Central memory CD8-positive, alpha-beta T cell (primary cell): Measurements from ENCODE around the gene HS3ST3A1.

ENCODE experiments used
- ATAC-seq: fragments of 150-1000 bp; cut with Tn5 transposase; replicated peaks from 2 replicates; pipeline ENCODE4 v1.10.0; 2022; ENCODE audit warnings: mild to moderate bottlenecking, moderate FRiP score, moderate number of reproducible peaks; ENCODE audit not compliant: poor library complexity, severe bottlenecking; ENCODE audit errors: extremely low read depth
- DNase-seq, 2 donors: peaks; one replicate each; pipeline ENCODE4 v3.0.0; 2021; ENCODE audit warnings: low spot score in 2 of 2
- H3K27ac Mint-ChIP-seq: one replicate; pipeline ENCODE4 v1.8.0; 2022; ENCODE audit warnings: low read depth, mild to moderate bottlenecking, moderate library complexity, mixed read lengths
- H3K27me3 Mint-ChIP-seq: one replicate; pipeline ENCODE4 v1.8.0; 2022; ENCODE audit warnings: mixed read lengths
- H3K36me3 Mint-ChIP-seq: one replicate; pipeline ENCODE4 v1.8.0; 2022; ENCODE audit warnings: mild to moderate bottlenecking, moderate library complexity, mixed read lengths; ENCODE audit not compliant: insufficient read depth
- H3K4me1 Mint-ChIP-seq: one replicate; pipeline ENCODE4 v1.8.0; 2022; ENCODE audit warnings: mixed read lengths
- H3K4me3 Mint-ChIP-seq: one replicate; pipeline ENCODE4 v1.8.0; 2022; ENCODE audit warnings: mild to moderate bottlenecking, moderate library complexity, mixed read lengths
- H3K9me3 Mint-ChIP-seq: one replicate; pipeline ENCODE4 v1.8.0; 2022; ENCODE audit warnings: mixed read lengths

The HS3ST3A1 gene

DNA sequence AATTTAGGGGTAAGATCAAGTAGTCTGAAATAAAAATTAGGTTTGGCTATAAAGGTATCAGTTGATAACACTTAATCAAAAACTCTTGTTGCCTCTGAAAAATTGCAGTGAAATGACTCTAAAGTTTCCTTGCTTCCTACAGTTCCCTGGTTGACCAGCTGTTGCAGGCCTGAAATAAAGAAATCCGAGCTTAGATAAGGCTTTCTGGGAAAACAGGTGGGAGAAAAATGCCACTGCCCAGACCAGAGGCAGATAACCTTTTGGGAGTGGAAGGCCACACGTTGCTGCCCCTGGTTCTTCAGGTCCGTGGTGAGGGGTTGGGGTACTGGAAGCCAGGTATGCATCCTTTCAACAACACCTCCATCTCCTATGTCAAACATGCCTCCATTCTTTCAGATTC is 111.3 kb downstream of the HS3ST3A1 start:
- Mint-ChIP-seq H3K27ac (no peak overlapping the region), H3K36me3 (no peaks in the 10 kb centered on the region), H3K4me3 (no peak overlapping the region), H3K4me1 (no peaks in the 10 kb centered on the region), H3K9me3 (no peaks in the 10 kb centered on the region), H3K27me3 (peaks cover 45% of the 10 kb centered on the region)
- no peak for ATAC-seq
- DNase-seq = no peak

DNA sequence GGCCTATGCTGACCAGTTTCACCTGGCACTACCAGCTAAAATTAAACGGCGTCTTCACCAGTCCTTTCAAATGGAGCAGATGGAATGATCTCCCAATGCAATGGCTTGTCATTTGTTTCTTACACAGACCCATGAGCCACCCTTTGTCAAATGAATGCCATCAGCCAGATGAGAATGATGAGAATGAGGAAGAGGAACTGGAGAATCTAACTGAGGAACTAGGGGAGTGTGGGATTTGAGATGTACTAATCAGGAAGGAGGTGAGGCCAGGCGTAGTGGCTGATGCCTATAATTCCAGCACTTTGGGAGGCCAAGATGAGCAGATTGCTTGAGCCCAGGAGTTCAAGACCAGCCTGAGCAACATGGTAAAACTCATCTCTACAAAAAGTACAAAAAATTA is 116.4 kb downstream of the HS3ST3A1 start:
- H3K4me3 Mint-ChIP-seq = no peak overlapping the region
- ATAC-seq = no peak
- no peaks in the 10 kb centered on the region for H3K36me3 Mint-ChIP-seq

DNA sequence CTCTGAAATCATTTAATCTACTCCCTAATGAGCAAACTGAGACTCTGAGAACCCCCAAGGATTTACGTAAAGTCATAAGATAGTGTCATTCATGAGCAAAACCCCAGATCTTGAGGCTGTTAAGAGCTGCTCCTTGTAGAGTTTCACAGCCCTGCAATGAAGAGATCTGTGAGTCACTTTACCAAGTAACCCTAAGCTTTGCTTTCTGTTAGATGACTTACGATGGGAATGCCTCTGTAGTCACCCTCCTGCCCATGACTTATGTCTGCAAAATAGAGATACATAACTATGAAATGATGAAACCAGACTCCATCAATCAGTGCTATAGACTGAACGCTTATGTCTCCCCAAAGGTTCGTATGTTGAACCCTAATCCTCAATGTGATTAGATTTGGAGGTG is 117.7 kb downstream of the HS3ST3A1 start:
- DNase-seq = no peak
- Mint-ChIP-seq H3K4me3 (no peak overlapping the region), H3K27me3 (peaks cover 34% of the 10 kb centered on the region), H3K27ac (no peak overlapping the region), H3K4me1 (no peaks in the 10 kb centered on the region), H3K36me3 (no peaks in the 10 kb centered on the region), H3K9me3 (peaks cover 6% of the 10 kb centered on the region)
- no peak for ATAC-seq

More for the DNA sequence above, 116.4 kb downstream of the HS3ST3A1 start:
- peaks cover 41% of the 10 kb centered on the region for H3K27me3 Mint-ChIP-seq
- no peak overlapping the region for H3K27ac Mint-ChIP-seq
- no peak for DNase-seq
- no peaks in the 10 kb centered on the region for H3K9me3 Mint-ChIP-seq
- no peaks in the 10 kb centered on the region for H3K4me1 Mint-ChIP-seq

DNA sequence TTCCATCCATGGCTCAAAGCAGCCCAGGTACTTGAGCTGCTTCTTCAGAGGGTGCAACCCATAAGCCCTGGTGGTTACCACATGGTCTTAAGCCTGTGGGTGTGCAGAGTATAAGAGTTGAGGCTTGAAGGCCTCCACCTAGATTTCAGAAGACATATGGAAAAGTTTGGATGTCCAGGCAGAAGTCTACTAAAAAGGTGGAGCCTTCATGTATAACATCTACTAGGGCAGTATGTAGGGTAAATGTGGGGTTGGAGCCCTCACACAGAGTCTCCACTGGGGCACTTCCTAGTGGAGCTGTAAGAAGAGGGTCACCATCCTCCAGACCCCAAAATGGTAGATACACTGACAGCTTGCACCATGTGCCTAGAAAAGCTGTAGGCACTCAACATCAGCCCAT is 120.9 kb downstream of the HS3ST3A1 start:
- no peak for DNase-seq
- no peaks in the 10 kb centered on the region for H3K36me3 Mint-ChIP-seq
- no peak overlapping the region for H3K4me3 Mint-ChIP-seq
- H3K27ac Mint-ChIP-seq = no peak overlapping the region
- H3K4me1 Mint-ChIP-seq = no peaks in the 10 kb centered on the region
- H3K27me3 Mint-ChIP-seq = peaks cover 10% of the 10 kb centered on the region
- peaks cover 6% of the 10 kb centered on the region for H3K9me3 Mint-ChIP-seq
- no peak for ATAC-seq

DNA sequence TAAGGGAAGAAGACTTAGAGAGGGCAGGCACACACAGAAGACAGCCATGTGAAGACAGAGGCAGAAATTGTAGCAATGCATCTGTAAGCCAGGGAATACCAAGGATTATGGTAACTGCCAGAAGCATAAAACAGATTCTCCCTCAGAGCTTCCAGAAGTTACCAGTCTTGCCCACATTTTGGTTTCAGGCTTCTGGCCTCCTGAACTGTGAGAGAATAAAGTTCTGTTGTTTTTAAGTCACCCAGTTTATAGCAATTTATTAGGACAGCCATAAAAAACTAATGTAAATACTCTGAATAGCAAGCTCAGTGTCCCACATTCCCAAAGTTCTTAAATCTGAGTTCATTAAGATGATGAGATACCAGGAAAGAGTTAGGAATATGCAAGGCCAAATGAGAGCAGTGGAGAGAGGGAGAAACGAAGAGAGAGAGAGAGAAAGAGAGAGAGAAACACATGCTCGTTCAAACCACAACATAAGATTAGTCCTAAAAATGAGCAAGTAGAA is 123.4 kb downstream of the HS3ST3A1 start:
- H3K27me3 Mint-ChIP-seq = peaks cover 21% of the 10 kb centered on the region
- H3K4me3 Mint-ChIP-seq = no peak overlapping the region
- no peak for DNase-seq
- no peak overlapping the region for H3K27ac Mint-ChIP-seq
- ATAC-seq = no peak
- peaks cover 6% of the 10 kb centered on the region for H3K9me3 Mint-ChIP-seq
- no peaks in the 10 kb centered on the region for H3K36me3 Mint-ChIP-seq
- H3K4me1 Mint-ChIP-seq = no peaks in the 10 kb centered on the region

DNA sequence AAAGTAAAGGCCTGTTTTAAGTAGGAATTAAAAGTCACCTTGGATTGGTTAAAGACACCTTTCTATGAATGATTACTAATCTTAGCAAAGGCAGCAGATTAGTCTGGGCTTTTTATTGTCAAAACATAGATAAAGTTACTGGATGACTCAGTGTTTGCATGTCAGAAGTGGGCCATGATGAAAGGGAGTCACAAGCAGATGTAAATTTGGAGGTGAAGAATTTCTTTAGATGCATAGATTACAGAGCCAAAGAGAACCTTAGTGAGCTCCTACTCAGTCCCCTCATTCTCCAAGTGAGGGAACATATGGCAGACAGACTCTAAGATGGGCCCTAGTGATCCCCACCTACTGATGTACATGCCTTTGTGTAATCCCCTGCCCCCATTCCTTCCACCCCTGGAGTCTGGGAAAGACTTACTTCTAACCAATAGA is 124.5 kb downstream of the HS3ST3A1 start:
- no peaks in the 10 kb centered on the region for H3K4me1 Mint-ChIP-seq
- ATAC-seq = no peak
- DNase-seq = no peak
- H3K9me3 Mint-ChIP-seq = peaks cover 6% of the 10 kb centered on the region
- no peak overlapping the region for H3K27ac Mint-ChIP-seq
- H3K4me3 Mint-ChIP-seq = no peak overlapping the region
- peaks cover 28% of the 10 kb centered on the region for H3K27me3 Mint-ChIP-seq
- H3K36me3 Mint-ChIP-seq = no peaks in the 10 kb centered on the region

DNA sequence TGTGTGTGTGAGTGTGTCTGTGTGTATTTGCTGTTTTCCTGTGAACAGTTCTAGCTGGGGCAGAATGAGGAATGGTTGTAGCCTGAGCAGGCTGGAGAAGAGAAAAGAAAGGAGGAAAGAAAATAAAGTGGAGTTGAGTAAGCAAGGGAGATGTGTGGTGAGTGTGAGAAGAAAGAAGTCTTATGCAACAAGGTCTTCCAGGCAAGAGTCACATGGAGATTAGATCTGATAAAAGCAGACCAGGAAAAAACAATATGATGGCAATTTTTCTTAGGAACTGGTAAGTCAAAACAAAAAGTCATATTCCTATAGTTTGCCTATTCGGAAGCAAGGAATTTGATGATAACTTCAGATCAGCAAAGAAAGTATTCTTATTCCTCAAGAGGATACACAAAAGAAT is 125.0 kb downstream of the HS3ST3A1 start:
- Mint-ChIP-seq H3K9me3 (peaks cover 6% of the 10 kb centered on the region), H3K4me1 (no peaks in the 10 kb centered on the region), H3K27me3 (peaks cover 32% of the 10 kb centered on the region), H3K27ac (no peak overlapping the region), H3K4me3 (no peak overlapping the region), H3K36me3 (no peaks in the 10 kb centered on the region)
- DNase-seq = no peak
- no peak for ATAC-seq

DNA sequence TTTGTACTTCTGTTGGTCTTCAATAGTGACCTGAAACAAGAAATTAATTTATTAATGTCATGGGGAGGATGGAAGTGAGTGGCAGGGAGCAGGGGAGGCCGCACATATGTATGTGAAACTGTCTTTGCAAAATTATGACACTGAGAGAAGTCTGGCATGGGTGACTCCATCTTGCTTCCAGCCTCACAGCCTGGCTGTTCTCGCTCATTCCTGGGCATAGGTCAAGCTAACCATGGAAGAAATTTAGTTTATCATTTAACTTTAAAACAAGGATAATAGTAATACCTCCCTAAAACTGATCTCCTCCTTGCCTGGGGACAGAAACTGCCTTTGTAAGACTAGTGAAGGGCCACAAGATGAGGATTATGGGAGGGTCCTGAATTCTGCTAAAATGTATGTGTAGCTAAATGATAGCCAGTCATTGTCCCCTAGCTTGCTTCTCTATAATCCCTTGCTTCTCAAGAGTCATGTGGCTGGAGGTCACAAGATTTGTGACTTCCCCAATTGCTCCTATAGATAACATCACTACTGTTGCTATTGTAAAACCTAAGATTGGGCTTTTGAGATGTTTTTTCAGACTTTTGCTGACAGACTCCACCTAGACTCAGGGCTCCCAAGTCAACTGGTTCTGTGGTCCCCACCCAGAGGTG is 126.0 kb downstream of the HS3ST3A1 start:
- no peak for ATAC-seq
- peaks cover 39% of the 10 kb centered on the region for H3K27me3 Mint-ChIP-seq
- H3K4me3 Mint-ChIP-seq = no peak overlapping the region
- H3K27ac Mint-ChIP-seq = no peak overlapping the region
- no peak for DNase-seq
- H3K4me1 Mint-ChIP-seq = no peaks in the 10 kb centered on the region
- no peaks in the 10 kb centered on the region for H3K36me3 Mint-ChIP-seq
- peaks cover 6% of the 10 kb centered on the region for H3K9me3 Mint-ChIP-seq

DNA sequence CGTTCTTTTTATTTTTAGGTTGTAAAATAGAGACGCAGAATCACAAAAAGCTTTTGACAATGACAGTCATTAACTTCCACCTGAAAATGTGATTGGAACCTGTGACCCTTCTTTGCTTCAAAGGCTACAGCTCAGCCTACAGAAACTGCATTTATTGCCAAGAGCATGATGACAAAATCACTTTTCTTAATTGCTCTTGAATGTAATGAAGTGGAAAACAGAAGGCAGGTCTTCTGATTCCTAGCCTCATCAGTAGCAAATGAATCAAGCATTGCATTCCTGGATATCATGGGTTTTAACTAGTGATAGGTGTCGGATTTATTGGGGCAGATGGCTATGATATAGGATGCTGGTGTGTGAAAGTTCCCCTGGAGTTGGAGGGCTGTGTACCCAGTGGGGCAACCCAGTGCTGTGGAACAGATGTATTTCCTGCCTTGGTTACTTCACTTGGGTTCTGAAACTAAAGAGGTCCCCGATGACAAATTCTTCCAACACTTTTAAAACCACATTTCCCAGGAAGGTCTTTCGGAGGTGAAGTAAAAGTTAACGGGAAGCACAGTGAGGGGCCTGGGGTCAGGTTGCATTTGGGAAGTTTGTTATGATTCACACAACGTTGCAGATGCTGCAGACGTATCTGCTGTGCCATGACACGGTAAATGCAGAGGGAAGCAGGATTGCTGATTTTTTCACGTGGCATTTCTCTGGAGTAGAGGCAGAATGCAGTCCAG is 127.5 kb downstream of the HS3ST3A1 start:
- Mint-ChIP-seq H3K4me1 (no peaks in the 10 kb centered on the region), H3K36me3 (no peaks in the 10 kb centered on the region), H3K9me3 (no peaks in the 10 kb centered on the region), H3K27me3 (peaks cover 39% of the 10 kb centered on the region), H3K27ac (no peak overlapping the region), H3K4me3 (no peak overlapping the region)
- no peak for ATAC-seq
- DNase-seq = no peak

DNA sequence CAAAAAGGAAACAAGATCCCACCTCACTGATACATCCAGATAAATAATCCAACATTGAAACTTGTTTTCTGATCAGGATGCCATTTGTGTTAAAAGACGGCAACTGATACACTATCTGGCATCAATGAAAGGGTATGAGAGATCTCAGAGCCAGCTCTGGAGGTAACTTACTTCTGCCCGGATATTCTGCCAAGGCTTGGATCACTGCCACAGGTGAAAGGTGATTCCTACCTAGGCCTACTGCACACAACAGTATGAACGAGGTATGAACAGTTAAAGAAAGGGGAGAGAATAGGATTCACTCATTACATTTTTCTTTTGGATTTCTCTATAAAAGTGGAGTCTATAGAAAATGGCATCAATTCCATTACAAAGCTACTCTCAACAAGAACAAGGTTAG is 136.1 kb downstream of the HS3ST3A1 start:
- no peaks in the 10 kb centered on the region for H3K36me3 Mint-ChIP-seq
- no peak for DNase-seq
- no peak overlapping the region for H3K4me3 Mint-ChIP-seq
- ATAC-seq = no peak
- peaks cover 6% of the 10 kb centered on the region for H3K9me3 Mint-ChIP-seq
- H3K4me1 Mint-ChIP-seq = no peaks in the 10 kb centered on the region
- H3K27me3 Mint-ChIP-seq = peaks cover 8% of the 10 kb centered on the region
- no peak overlapping the region for H3K27ac Mint-ChIP-seq

DNA sequence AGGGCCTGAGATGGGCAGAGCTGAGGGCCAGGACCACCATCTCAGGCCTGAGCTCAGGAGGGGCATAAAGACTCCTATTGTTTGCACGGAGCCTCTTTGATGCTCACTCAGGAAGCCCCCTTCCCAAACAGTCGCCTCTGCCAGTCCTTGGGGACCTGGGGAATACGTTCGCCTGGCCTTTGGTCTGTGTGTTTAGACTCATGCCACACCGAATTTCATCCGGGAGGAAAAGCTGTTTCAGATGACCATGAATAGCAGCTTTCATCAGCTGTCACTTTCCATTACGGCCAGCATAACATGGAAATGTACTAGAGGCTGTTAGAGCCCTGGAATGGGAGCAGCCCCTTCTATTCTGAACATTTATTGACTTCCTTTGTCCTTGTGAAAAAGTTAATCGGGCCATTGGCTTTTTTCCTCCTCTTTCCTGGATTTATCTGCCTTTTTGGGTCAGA is 139.0 kb downstream of the HS3ST3A1 start:
- no peak for ATAC-seq
- Mint-ChIP-seq H3K27ac (no peak overlapping the region), H3K4me3 (no peak overlapping the region)

DNA sequence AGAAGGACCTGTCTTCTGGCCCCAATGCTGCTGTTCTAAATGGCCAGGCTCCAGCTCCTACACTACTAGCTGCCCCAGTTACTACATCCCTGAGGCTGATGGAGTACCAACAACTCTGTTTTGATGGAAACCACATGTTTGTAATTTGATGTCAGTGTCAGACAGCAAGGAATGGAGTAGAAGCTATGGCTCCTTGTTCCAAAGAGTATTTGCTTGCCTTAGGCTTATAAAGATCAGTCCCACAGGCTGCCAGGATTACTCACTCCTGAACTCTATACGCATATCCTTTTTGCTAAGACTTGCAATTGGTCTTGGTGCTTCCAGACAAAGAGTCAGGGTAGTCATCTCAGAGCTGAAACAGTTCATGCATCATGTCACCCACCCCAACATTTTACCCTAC is 139.6 kb downstream of the HS3ST3A1 start:
- Mint-ChIP-seq H3K27me3 (peaks cover 27% of the 10 kb centered on the region), H3K36me3 (no peaks in the 10 kb centered on the region), H3K4me1 (no peaks in the 10 kb centered on the region), H3K27ac (no peak overlapping the region), H3K4me3 (no peak overlapping the region), H3K9me3 (peaks cover 11% of the 10 kb centered on the region)
- DNase-seq (no peak), ATAC-seq (no peak)

More for the DNA sequence above, 139.0 kb downstream of the HS3ST3A1 start:
- Mint-ChIP-seq H3K4me1 (no peaks in the 10 kb centered on the region), H3K36me3 (no peaks in the 10 kb centered on the region), H3K9me3 (peaks cover 11% of the 10 kb centered on the region), H3K27me3 (peaks cover 27% of the 10 kb centered on the region)
- DNase-seq = no peak
